D341Med (cell line): Measurements from ENCODE around the gene SCG3.
A peak's percentile ranks its signal among the peaks of the same experiment; 100 is the strongest.

Experiments
- DNase-seq: peaks from one replicate; pipeline ENCODE4 v3.0.0; 2012; ENCODE audit warnings: low spot score

SCG3 gene

GRCh38 chr15:51678096-51678495 is 3.2 kb upstream of the SCG3 start:
- DNase-seq = no peak

DNA sequence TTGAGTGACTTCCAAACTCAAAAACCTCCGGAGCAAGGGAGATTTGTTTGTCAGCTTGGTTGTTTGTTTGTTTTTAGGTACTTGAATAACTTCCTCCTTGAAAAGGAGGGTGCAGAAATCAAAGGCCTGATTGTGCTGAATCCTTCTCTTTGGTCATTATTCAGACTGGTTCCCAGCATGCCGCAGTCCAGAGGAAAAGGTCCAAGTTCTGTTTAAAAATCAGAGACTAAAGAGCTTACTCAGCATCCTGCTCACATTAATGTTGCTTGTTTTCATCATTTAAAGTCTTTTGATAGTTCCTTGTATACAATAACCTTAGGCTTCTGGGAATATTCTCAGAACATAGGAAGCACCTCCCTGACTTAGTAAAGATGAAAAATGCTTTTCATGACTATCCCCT is 982 bp upstream of the SCG3 start:
- DNase-seq = no peak

GRCh38 chr15:51687565-51687964 is 6.3 kb downstream of the SCG3 start:
- DNase-seq = no peak

DNA sequence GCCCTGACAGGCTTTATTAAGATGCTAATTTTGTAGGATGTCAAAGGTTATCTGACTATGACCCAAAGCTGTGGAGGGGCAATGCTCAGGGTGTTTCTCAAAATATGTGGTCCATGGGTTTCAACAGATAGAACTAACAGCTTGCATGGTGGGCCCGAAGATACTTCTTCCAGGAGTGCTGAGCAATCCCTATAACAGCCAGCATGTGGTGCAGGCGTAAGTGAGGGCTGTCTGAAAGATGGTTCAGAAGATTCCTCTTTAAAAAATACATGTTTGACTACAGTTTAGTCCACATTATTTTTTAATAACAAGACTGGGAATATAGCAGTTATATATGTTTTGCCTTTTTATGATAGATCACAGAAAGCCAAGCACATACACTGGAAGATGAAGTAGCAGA is 7.6 kb downstream of the SCG3 start:
- no peak for DNase-seq

- DNase-seq = no peak
Observed at GRCh38 chr15:51692154-51692553, 10.9 kb downstream of the SCG3 start.

GRCh38 chr15:51696566-51696965 is 15.3 kb downstream of the SCG3 start:
- DNase-seq = no peak

GRCh38 chr15:51697163-51697562 is 15.9 kb downstream of the SCG3 start:
- no peak for DNase-seq

DNA sequence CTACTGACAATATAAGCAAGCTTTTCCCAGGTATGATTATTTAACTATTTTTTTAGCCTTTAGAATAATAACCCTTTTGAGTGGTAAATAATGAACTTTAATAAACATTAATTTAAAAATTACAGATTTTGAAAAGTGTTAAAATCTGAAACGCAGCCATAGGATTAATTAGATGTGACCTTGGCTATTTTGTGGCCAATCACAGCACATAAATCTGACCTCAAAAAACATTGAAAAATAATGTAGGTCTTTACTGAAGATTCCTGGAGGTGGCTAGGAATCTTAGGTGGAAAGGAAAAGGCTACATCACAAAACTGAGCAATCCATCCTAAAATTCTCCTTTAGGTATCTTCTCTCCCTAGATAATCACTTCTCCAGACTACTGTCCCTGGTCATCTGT is 18.1 kb downstream of the SCG3 start:
- DNase-seq = no peak

- no peak for DNase-seq
Observed at GRCh38 chr15:51702710-51703109, 21.4 kb downstream of the SCG3 start.

DNA sequence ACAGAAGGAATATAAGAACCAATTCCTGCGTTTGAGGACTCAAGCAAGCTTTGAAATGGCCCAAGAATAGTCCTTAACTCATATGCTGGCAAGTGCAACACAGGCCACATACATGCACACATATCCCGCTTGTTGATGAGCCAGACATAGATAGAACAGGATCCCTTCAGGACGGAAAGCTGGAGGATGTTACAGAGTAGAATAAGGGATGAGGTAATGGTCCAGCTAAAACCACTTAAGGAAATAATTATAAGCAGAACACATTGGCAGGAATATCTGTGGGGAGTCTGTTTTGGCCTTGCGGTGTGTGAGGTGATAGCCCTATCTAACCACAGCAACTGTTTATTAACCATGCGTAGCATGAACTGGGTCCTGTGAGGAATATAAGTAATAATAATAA is 25.0 kb downstream of the SCG3 start:
- no peak for DNase-seq

GRCh38 chr15:51706926-51707608 is 25.8 kb downstream of the SCG3 start:
- DNase-seq = no peak

- no peak for DNase-seq
Observed at GRCh38 chr15:51708013-51708412, 26.7 kb downstream of the SCG3 start.

DNA sequence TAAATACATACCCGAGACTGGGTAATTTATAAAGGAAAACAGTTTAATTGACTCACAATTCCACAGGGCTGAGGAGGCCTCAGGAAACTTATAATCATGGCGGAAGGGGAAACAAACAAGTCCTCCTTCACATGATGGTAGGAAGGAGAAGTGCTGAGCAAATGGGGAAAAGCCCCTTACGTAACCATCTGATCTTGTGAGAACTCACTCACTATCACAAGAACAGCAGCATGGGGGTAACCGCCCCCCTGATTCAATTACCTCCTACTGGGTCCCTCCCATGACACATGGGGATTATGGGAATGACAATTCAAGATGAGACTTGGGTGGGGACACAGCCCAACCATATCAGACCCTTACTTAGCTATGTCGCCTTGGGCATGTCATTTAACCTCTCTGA is 27.7 kb downstream of the SCG3 start:
- no peak for DNase-seq

DNA sequence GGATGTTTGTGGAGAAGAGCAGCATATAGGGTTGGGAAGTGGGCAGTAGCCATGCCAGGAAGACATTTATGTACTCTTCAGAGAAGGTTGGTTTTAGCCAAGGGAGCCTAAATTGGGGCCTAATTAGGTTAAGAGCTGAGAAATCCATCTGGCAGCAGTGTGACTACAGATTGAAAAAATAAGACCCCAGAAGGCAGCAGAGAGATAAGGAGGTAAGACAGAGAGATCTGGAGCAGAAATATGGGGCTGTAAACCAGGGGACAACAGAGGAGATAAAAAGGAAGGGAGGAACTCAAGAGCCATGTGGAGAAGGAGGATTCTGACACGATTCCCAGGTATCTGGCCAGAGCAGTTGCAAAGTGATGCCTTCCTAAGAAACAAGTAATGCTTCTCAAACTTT is 32.9 kb downstream of the SCG3 start:
- no peak for DNase-seq

DNA sequence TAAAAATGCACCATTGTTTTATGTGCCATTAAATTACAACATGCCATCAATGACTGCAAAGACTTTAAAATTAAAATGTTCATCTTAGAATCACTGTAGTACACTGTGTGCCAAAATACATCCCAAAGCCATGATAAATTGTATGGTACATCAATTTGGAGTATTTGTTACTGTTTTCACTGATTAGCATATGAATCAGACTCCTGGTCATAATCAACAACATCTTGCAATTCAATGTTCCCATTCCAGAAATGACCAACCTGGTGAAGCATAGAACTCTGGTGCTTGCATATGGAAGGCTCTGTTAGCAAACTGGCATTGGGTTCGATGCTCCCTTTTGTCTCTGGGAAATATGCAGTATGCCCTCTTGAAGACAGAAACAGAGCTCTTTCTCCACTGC is 33.6 kb downstream of the SCG3 start:
- no peak for DNase-seq

DNA sequence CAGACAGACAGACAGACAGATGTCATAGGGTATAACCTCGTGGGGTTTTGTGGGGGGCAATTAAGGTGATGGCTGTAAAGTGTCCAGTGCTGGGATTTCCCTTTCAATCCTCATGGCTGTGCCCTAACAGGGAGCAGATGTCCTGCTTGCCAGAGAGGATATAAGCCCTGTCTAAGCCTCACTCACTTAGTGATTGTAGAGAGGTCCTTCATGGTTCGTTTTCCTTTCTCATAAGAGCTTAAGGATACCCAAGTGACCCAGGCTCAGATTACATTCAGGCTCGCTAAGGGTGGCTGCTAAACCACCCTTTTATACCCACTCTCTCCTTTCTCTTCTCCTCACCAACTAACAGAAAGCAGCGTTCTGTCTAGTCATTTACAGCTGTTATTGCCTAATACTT is 36.9 kb downstream of the SCG3 start:
- peak; percentile 67 for DNase-seq

DNA sequence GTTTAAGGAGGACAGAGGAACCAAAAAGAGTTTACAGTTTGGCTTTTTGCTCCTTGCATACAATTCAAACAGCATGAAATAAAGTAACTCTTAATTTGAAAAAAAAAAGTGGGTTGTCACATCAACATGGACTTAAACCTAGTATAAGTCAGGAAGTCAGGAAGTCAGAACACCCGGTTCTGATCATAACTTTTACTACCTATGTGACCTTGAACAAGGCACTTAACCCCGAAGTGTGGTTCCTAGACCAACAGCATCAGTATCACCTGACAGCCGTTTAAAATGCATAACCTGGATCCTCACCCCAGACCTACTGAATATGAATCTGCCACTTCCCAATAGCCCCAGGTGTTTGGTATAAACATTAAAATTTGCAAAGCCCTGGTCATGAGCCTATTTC is 37.4 kb downstream of the SCG3 start:
- DNase-seq = no peak

DNA sequence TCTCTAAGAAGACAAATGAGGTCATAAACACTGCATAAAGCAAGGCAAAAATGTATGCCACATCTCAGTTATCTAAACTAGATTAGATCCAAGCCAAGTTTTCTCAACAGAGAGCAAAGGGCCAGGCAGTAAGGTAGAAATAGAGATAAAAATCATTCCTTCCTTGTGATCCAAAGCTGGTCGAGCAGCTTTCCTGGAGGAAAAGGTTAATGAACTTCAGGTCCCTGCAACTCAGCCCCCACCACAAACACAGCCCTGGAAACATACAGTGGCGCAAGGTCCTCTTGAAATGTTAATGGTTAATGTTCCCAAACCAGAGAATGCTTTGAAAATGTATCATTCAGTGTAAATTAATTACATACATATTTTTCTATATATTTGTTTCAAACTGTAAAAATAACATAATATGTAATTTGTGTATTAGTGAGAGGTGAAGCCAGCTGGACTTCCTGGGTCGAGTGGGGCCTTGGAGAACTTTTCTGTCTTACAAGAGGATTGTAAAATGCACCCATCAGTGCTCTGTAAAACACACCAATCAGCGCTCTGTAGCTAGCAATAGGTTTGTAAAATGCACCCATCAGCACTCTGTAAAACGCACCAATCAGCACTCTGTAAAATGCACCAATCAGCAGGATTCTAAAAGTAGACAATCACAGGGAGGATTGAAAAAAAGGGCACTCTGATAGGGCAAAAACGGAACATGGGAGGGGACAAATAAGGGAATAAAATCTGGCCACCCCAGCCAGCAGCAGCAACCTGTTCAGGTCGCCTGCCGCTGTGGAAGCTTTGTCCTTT is 39.1 kb downstream of the SCG3 start:
- DNase-seq = no peak

- no peak for DNase-seq
Observed at GRCh38 chr15:51721199-51721960, 40.1 kb downstream of the SCG3 start.

- no peak for DNase-seq
Observed at GRCh38 chr15:51724199-51724598, 42.9 kb downstream of the SCG3 start.

- DNase-seq = no peak
Observed at GRCh38 chr15:51724673-51725072, 43.4 kb downstream of the SCG3 start.

GRCh38 chr15:51726302-51727073 is 45.2 kb downstream of the SCG3 start:
- no peak for DNase-seq
